T-cell (primary cell): ENCODE data around the gene CCIN. TPM values are rescaled to one million over a fixed set of nuclear protein-coding genes. Genes with fewer than 3 reads are reported as not detected.

Experiments used
- ATAC-seq, 4 experiments: fragments of 200-7000 bp in 3 of 4; fragments of 150-1000 bp in 1 of 4; cut with Tn5 transposase; replicated peaks in 1 of 4; 1 replicate in 3 of 4; 2 replicates in 1 of 4; pipeline ENCODE4 v1.10.0; 2021; ENCODE audit warnings: moderate library complexity in 3 of 4, mild to moderate bottlenecking in 2 of 4, moderate number of reproducible peaks in 1 of 4
- CTCF ChIA-PET, 2 donors: fragments of 300-600 bp; sonication (Branson Sonifier 250); formaldehyde crosslinking; loops; one replicate each; lab custom pipeline; 2022; ENCODE audit warnings: antibody characterized with exemption in 2 of 2; lab: Charles Lee
- POLR2A ChIA-PET, 2 donors: fragments of 300-600 bp; sonication (Branson Sonifier 250); formaldehyde crosslinking; loops; one replicate each; lab custom pipeline; 2022; ENCODE audit warnings: antibody characterized with exemption in 2 of 2; lab: Charles Lee
- DNase-seq, 35 experiments: peaks; one replicate each; pipeline versions ENCODE4 v3.0.0 to v3.0.0-alpha.2; 2013 to 2023
- H3K27ac ChIP-seq: one replicate; pipeline ENCODE4 v1.5.1; 2013; ENCODE audit warnings: low read length
- H3K27me3 ChIP-seq, 2 experiments: replicated peaks in 1 of 2; 1 replicate in 1 of 2; 2 replicates in 1 of 2; pipeline versions ENCODE4 v1.6.1 to v1.7.0; 2013; ENCODE audit warnings: low read length in 1 of 2, mixed read lengths in 1 of 2; ENCODE audit not compliant: control insufficient read depth in 2 of 2, insufficient read depth in 2 of 2; ENCODE audit errors: extremely low read depth in 1 of 2
- H3K36me3 ChIP-seq, 2 donors: 1 replicate in 1 of 2; 2 replicates in 1 of 2; pipeline versions ENCODE4 v1.6.1 to v1.7.0; 2013; ENCODE audit warnings: low read length in 1 of 2; ENCODE audit not compliant: control insufficient read depth in 2 of 2, insufficient read depth in 1 of 2; ENCODE audit errors: extremely low read depth in 1 of 2
- H3K4me1 ChIP-seq, 2 experiments: 1 replicate in 1 of 2; 2 replicates in 1 of 2; pipeline versions ENCODE4 v1.6.1 to v1.7.0; 2013; ENCODE audit warnings: low read length in 2 of 2, mixed read lengths in 1 of 2; ENCODE audit not compliant: insufficient read depth in 2 of 2, control insufficient read depth in 1 of 2; ENCODE audit errors: extremely low read depth in 1 of 2
- H3K4me3 ChIP-seq, 2 donors: 1 replicate in 1 of 2; 2 replicates in 1 of 2; pipeline versions ENCODE4 v1.5.1 to v1.7.0; 2013; ENCODE audit warnings: mild to moderate bottlenecking in 2 of 2, low read length in 1 of 2, moderate library complexity in 1 of 2; ENCODE audit not compliant: control insufficient read depth in 1 of 2; ENCODE audit errors: extremely low read depth in 1 of 2
- H3K9me3 ChIP-seq: 2 replicates; pipeline ENCODE4 v1.7.0; 2013
- H3K27ac Mint-ChIP-seq, 2 donors: one replicate each; pipeline ENCODE4 v1.8.0; 2020 to 2021; ENCODE audit warnings: mild to moderate bottlenecking in 2 of 2, mixed read lengths in 2 of 2
- H3K27me3 Mint-ChIP-seq, 2 donors: one replicate each; pipeline ENCODE4 v1.8.0; 2021 to 2022; ENCODE audit warnings: mixed read lengths in 2 of 2
- H3K36me3 Mint-ChIP-seq: one replicate; pipeline ENCODE4 v1.8.0; 2021; ENCODE audit warnings: mixed read lengths
- H3K4me1 Mint-ChIP-seq, 3 donors: one replicate each; pipeline ENCODE4 v1.8.0; 2020 to 2022; ENCODE audit warnings: mixed read lengths in 3 of 3, mild to moderate bottlenecking in 1 of 3
- H3K4me3 Mint-ChIP-seq, 3 donors: one replicate each; pipeline ENCODE4 v1.8.0; 2020 to 2022; ENCODE audit warnings: mild to moderate bottlenecking in 3 of 3, mixed read lengths in 3 of 3, moderate library complexity in 3 of 3
- H3K9me3 Mint-ChIP-seq, 3 donors: one replicate each; pipeline ENCODE4 v1.8.0; 2020 to 2022; ENCODE audit warnings: mixed read lengths in 3 of 3
- WGBS: methylation state at CpG from one replicate; pipeline ENCODE4 v1.1.5; 2013; ENCODE audit warnings: missing lambda C conversion rate; ENCODE audit not compliant: insufficient coverage; 5-methylcytosine and 5-hydroxymethylcytosine counted together
- total RNA-seq, 35 experiments: library from RNA in 6 of 35; stranded (reverse) in 6 of 35; fragments of 120-200 nt in 1 of 35; gene quantifications; one replicate each; pipeline versions ENCODE4 v1.2.1 to v1.2.4 and lab custom pipeline; 2013 to 2026

Gene CCIN
- total RNA-seq, 5 donors from 2014 or later (not counting 1 experiment from before 2014, with no cell fraction given): 0.13 to 0.84 (median 0.68) TPM; not detected in 2

- DNase-seq (no peak), ATAC-seq (no peak)
- POLR2A ChIA-PET: no interaction called here
- peak overlapping the region; percentile 2 for H3K27ac ChIP-seq
- CTCF ChIA-PET: interaction anchor here in 1 of 2 donors (0.6 to 1.4 kb wide), 2 partner anchors 10 to 19 kb away, joined by 3 to 5 read pairs; no protein-coding TSS in a partner anchor
- Mint-ChIP-seq H3K27me3 (no peaks in the 10 kb centered on the region), H3K4me3 (peak overlapping the region; percentile 88 to 92 (median 88)), H3K4me1 (peaks cover 66 to 73% (median 66%) of the 10 kb centered on the region in 3 donors), H3K36me3 (no peaks in the 10 kb centered on the region), H3K27ac (peak overlapping the region; percentile 89 to 99), H3K9me3 (no peaks in the 10 kb centered on the region)
- no peaks in the 10 kb centered on the region for H3K9me3 ChIP-seq
- no peak overlapping the region for H3K4me3 ChIP-seq
- peaks cover 47 to 74% of the 10 kb centered on the region in 2 experiments for H3K4me1 ChIP-seq
- H3K27me3 ChIP-seq: peaks cover 0 to 5% of the 10 kb centered on the region in 2 experiments
- no peaks in the 10 kb centered on the region for H3K36me3 ChIP-seq
- 97% methylated on average over 9 of the region's 10 CpGs for WGBS
These were observed 30.7 kb upstream of the CCIN start for GRCh38 chr9:36138496-36138895.

GRCh38 chr9:36138901-36139300 is 30.3 kb upstream of the CCIN start:
- Mint-ChIP-seq H3K4me1 (peaks cover 70 to 77% (median 70%) of the 10 kb centered on the region in 3 donors), H3K4me3 (peak overlapping the region; percentile 5 to 92 (median 88)), H3K27me3 (no peaks in the 10 kb centered on the region), H3K36me3 (no peaks in the 10 kb centered on the region), H3K9me3 (no peaks in the 10 kb centered on the region), H3K27ac (peak overlapping the region; percentile 89 to 99)
- Histone ChIP-seq H3K9me3 (no peaks in the 10 kb centered on the region), H3K36me3 (no peaks in the 10 kb centered on the region), H3K27ac (peak overlapping the region; percentile 2), H3K4me3 (no peak overlapping the region), H3K27me3 (peaks cover 0 to 5% of the 10 kb centered on the region in 2 experiments), H3K4me1 (peaks cover 51 to 78% of the 10 kb centered on the region in 2 experiments)
- no peak for ATAC-seq
- no peak for DNase-seq
- ChIA-PET POLR2A (interaction anchor here in 1 of 2 donors (1.4 kb wide), 1 partner anchor 52 kb away, joined by 4 read pairs; the partner anchor contains the start of gene CLTA), CTCF (interaction anchor here in 1 of 2 donors (0.6 to 1.4 kb wide), 2 partner anchors 10 to 18 kb away, joined by 3 to 5 read pairs; no protein-coding TSS in a partner anchor)
- WGBS: 96% methylated on average over 4 of the region's 5 CpGs

DNA sequence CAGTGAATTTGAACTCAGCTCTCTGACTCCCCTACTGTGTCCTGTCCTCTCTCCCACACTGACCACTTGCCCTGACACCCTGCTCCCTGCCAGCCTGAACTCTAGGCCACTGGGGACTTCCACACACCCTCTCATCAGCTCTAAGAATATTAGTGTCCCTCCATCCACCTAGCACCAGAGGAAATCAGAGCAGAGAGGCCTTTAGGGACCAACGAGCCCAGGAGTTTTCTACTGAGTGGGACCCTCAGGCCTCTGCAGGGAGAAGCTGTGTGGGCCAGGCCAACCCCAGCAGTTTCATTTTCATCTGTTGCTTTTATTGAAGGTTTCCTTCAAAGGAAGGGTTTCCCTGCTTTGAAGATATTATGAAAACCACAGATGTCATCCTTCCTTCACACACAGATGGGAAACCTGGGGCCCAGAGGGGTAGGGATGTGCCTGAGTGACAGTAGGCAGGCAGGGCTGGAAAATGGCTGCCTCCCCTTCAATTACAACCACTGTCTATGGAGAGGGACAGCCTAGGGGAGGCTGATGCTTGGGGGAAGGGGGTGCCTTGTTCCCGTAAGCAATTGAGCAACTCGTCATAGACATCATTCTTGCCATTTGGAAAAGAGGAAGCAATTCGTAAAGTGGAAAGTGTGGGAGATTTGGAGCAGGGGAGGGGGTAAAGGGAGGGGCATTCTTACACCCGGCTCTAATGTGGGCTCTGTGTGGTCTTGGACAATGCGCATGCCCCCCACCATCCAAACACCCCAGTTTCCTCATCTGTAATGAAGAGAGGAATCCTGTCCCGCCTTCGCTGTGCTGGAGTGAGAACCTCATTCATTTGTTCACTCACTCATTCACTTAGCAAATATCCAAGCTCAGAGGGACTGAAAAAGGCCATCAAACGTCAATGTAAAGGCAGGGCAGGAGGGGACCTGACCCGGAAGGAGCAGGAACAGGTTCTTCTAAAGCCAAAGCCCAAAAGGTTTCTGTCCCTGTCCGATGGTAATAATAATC is 28.8 kb upstream of the CCIN start:
- Histone ChIP-seq H3K4me3 (no peak overlapping the region), H3K27me3 (peaks cover 0 to 5% of the 10 kb centered on the region in 2 experiments), H3K27ac (peak overlapping the region; percentile 91), H3K4me1 (peaks cover 66 to 93% of the 10 kb centered on the region in 2 experiments), H3K36me3 (no peaks in the 10 kb centered on the region), H3K9me3 (no peaks in the 10 kb centered on the region)
- H3K9me3 Mint-ChIP-seq: peaks cover 2% of the 10 kb centered on the region in 3 donors
- ChIA-PET CTCF (interaction anchor here (0.8 to 1.4 kb wide), 3 partner anchors 26 to 37 kb away, joined by 3 to 5 read pairs (median 3); no protein-coding TSS in a partner anchor), POLR2A (interaction anchor here in 1 of 2 donors (0.5 to 1.4 kb wide), 3 partner anchors 12 to 59 kb away, joined by 4 to 11 read pairs (median 4); partner anchors contain the start of gene CLTA)
- ATAC-seq (peak in 1 of 4 experiments; percentile 21), DNase-seq (peak in 10 of 35 experiments; percentile 12 to 54 (median 28))
- peaks cover 2% of the 10 kb centered on the region for H3K36me3 Mint-ChIP-seq
- peak overlapping the region; percentile 89 to 99 for H3K27ac Mint-ChIP-seq
- peak overlapping the region; percentile 53 to 88 (median 60) for H3K4me3 Mint-ChIP-seq
- H3K27me3 Mint-ChIP-seq: no peaks in the 10 kb centered on the region
- whole genome bisulfite sequencing: 20% methylated on average over 2 of the region's 11 CpGs
- peaks cover 85 to 91% (median 85%) of the 10 kb centered on the region in 3 donors for H3K4me1 Mint-ChIP-seq

GRCh38 chr9:36141288-36141687 is 27.9 kb upstream of the CCIN start:
- Histone ChIP-seq H3K27me3 (no peaks in the 10 kb centered on the region), H3K9me3 (no peaks in the 10 kb centered on the region), H3K36me3 (no peaks in the 10 kb centered on the region), H3K27ac (peak overlapping the region; percentile 91), H3K4me3 (no peak overlapping the region), H3K4me1 (peaks cover 63 to 94% of the 10 kb centered on the region in 2 experiments)
- ATAC-seq: no peak
- Mint-ChIP-seq H3K4me1 (peaks cover 92 to 94% (median 93%) of the 10 kb centered on the region in 3 donors), H3K9me3 (peaks cover 5 to 11% (median 9%) of the 10 kb centered on the region in 3 donors), H3K4me3 (peak overlapping the region in 1 of 3 donors; percentile 88), H3K27me3 (no peaks in the 10 kb centered on the region), H3K27ac (peak overlapping the region; percentile 89 to 99), H3K36me3 (peaks cover 12% of the 10 kb centered on the region)
- ChIA-PET POLR2A (no interaction called here), CTCF (interaction anchor here in 1 of 2 donors (1.4 kb wide), 1 partner anchor 38 kb away, joined by 3 read pairs; no protein-coding TSS in a partner anchor)
- WGBS: 100% methylated on average over 4 of the region's 4 CpGs
- no peak for DNase-seq

- H3K36me3 ChIP-seq: no peaks in the 10 kb centered on the region
- H3K27me3 ChIP-seq: no peaks in the 10 kb centered on the region
- H3K4me1 ChIP-seq: peaks cover 63 to 97% of the 10 kb centered on the region in 2 experiments
- H3K4me3 ChIP-seq: no peak overlapping the region
- Mint-ChIP-seq H3K9me3 (peaks cover 6 to 13% (median 11%) of the 10 kb centered on the region in 3 donors), H3K27me3 (no peaks in the 10 kb centered on the region), H3K4me1 (peaks cover 95 to 98% (median 96%) of the 10 kb centered on the region in 3 donors), H3K36me3 (peaks cover 14% of the 10 kb centered on the region), H3K27ac (peak overlapping the region; percentile 99), H3K4me3 (peak overlapping the region; percentile 49 to 88 (median 51))
- ATAC-seq (no peak), DNase-seq (no peak)
- no peaks in the 10 kb centered on the region for H3K9me3 ChIP-seq
- H3K27ac ChIP-seq: peak overlapping the region; percentile 91
- ChIA-PET POLR2A (interaction anchor here in 1 of 2 donors (0.9 kb wide), 1 partner anchor 13 kb away, joined by 3 read pairs; no protein-coding TSS in a partner anchor), CTCF (interaction anchor here in 1 of 2 donors (1.4 kb wide), 1 partner anchor 39 kb away, joined by 3 read pairs; no protein-coding TSS in a partner anchor)
- WGBS: 81% methylated on average over 5 of the region's 7 CpGs
These were observed 27.4 kb upstream of the CCIN start for GRCh38 chr9:36141761-36142160.
